ENCODE measurements around the gene MYO3B.

GRCh38 chr2:170238776-170239175, 60.8 kb downstream of the MYO3B start:
- no peak for TF ChIP-seq CTCF (conservative IDR thresholded peaks at IDR 0.05)
- TF ChIP-seq ZFX (IDR thresholded peaks at IDR 0.05), result no peak
